GM12878 (cell line): ENCODE measurements around the gene ZBTB32. TPM values are rescaled to one million over a fixed set of nuclear protein-coding genes. Genes with fewer than 3 reads are reported as not detected.

Source experiments
- ATAC-seq: fragments of 200-7000 bp; cut with Tn5 transposase; 3 replicates; pipeline ENCODE4 v1.9.1; 2020; ENCODE audit warnings: mild to moderate bottlenecking, moderate library complexity
- BruUV-seq: library from RNA; stranded (reverse); fragments of 400-500 nt; replicated peaks from 2 replicates; lab custom pipeline; 2021; lab: Mats Ljungman, UMichigan
- CTCF ChIA-PET: fragments of 300-600 bp; sonication (Branson Sonifier 250); formaldehyde crosslinking; extraction: SDS; loops from one replicate; lab custom pipeline; 2021; ENCODE audit warnings: inconsistent platforms; lab: Yijun Ruan, JAX
- POLR2A ChIA-PET: fragments of 350-600 bp; formaldehyde crosslinking; extraction: SDS; loops from one replicate; lab custom pipeline; 2021; ENCODE audit warnings: inconsistent platforms; lab: Charles Lee
- RAD21 ChIA-PET: fragments of 300-600 bp; sonication (Branson Sonifier 250); formaldehyde crosslinking; loops from one replicate; lab custom pipeline; 2023; ENCODE audit warnings: antibody characterized with exemption; ENCODE audit not compliant: unreplicated experiment; lab: Charles Lee
- SMC1A ChIA-PET: fragments of 300-600 bp; sonication (Branson Sonifier 250); formaldehyde crosslinking; loops from one replicate; lab custom pipeline; 2023; ENCODE audit not compliant: unreplicated experiment, uncharacterized antibody; lab: Charles Lee
- DNase-seq: peaks from one replicate; pipeline ENCODE4 v3.0.0-alpha.2; 2011; ENCODE audit warnings: low read depth, low spot score
- FAIRE-seq: peaks from 3 replicates; lab custom pipeline; 2011; peaks lifted over from hg19 to GRCh38; lab: Jason Lieb, UNC
- H2AFZ ChIP-seq: 2 replicates; pipeline ENCODE4 v1.6.0; 2011; ENCODE audit warnings: low read depth, low read length, control low read depth; ENCODE audit not compliant: control insufficient read depth
- H3K27ac ChIP-seq: 2 replicates; pipeline ENCODE4 v1.5.1; 2011; ENCODE audit warnings: control low read depth; ENCODE audit not compliant: control insufficient read depth, insufficient read depth
- H3K27me3 ChIP-seq, 2 experiments: replicated peaks in 1 of 2; 2 replicates each; pipeline versions ENCODE4 v1.6.0 to v1.6.1; 2011; ENCODE audit warnings: low read length in 1 of 2; ENCODE audit not compliant: control insufficient read depth in 2 of 2, insufficient read depth in 2 of 2
- H3K36me3 ChIP-seq, 2 experiments: 2 replicates each; pipeline ENCODE4 v1.5.1; 2011; ENCODE audit warnings: low read length in 1 of 2; ENCODE audit not compliant: control insufficient read depth in 2 of 2, insufficient read depth in 2 of 2
- H3K4me1 ChIP-seq: 2 replicates; pipeline ENCODE4 v1.6.1; 2011; ENCODE audit warnings: mild to moderate bottlenecking, low read length, moderate library complexity, mixed read lengths; ENCODE audit not compliant: control insufficient read depth, insufficient read depth
- H3K4me2 ChIP-seq: 2 replicates; pipeline ENCODE4 v1.6.0; 2011; ENCODE audit warnings: control low read depth; ENCODE audit not compliant: control insufficient read depth, insufficient read depth
- H3K4me3 ChIP-seq: fragments of 200-600 bp; sonication (generic); 2 replicates; pipeline ENCODE4 v1.5.1; 2016
- H3K79me2 ChIP-seq: 2 replicates; pipeline ENCODE4 v1.6.0; 2011; ENCODE audit warnings: low read length; ENCODE audit not compliant: control insufficient read depth, insufficient read depth
- H3K9ac ChIP-seq: 2 replicates; pipeline ENCODE4 v1.8.0; 2011; ENCODE audit warnings: low read length, control low read depth, mixed read lengths; ENCODE audit not compliant: control insufficient read depth, insufficient read depth
- H3K9me3 ChIP-seq: replicated peaks from 3 replicates; pipeline ENCODE4 v1.5.1; 2011; ENCODE audit warnings: mild to moderate bottlenecking, low read length; ENCODE audit not compliant: control insufficient read depth, insufficient read depth
- H4K20me1 ChIP-seq: 2 replicates; pipeline ENCODE4 v1.6.0; 2011; ENCODE audit not compliant: control insufficient read depth, insufficient read depth
- BMI1 ChIP-seq: fragments of 450-650 bp; IDR thresholded peaks from 2 replicates; pipeline ENCODE4 v1.6.1; 2016; ENCODE audit warnings: mild to moderate bottlenecking, moderate library complexity, borderline replicate concordance
- CREM ChIP-seq: IDR thresholded peaks from 2 replicates; pipeline ENCODE4 v1.6.1; 2014; ENCODE audit warnings: antibody characterized with exemption, low read depth
- CUX1 ChIP-seq: IDR thresholded peaks from 2 replicates; pipeline ENCODE4 v1.6.1; 2012; ENCODE audit warnings: improper control_type of control experiment, low read depth, low read length; ENCODE audit not compliant: insufficient replicate concordance
- HSF1 ChIP-seq: fragments of 150-350 bp; IDR thresholded peaks from 2 replicates; pipeline ENCODE4 v1.6.1; 2014; ENCODE audit warnings: mild to moderate bottlenecking, low read depth, low read length
- NFXL1 ChIP-seq: fragments of 450-650 bp; IDR thresholded peaks from 2 replicates; pipeline ENCODE4 v1.6.1; 2017; ENCODE audit warnings: antibody characterized with exemption, mild to moderate bottlenecking, borderline replicate concordance
- RB1 ChIP-seq: fragments of 450-650 bp; formaldehyde crosslinking; IDR thresholded peaks from 2 replicates; pipeline ENCODE4 v1.6.1; 2017; ENCODE audit warnings: mild to moderate bottlenecking, borderline replicate concordance
- SIN3A ChIP-seq: IDR thresholded peaks from 2 replicates; pipeline ENCODE4 v1.6.1; 2012; ENCODE audit warnings: low read depth, low read length, improper control_type of control experiment
- SMAD5 ChIP-seq: IDR thresholded peaks from 2 replicates; pipeline ENCODE4 v1.6.1; 2016; ENCODE audit warnings: antibody characterized with exemption, low read depth
- ZNF274 ChIP-seq: IDR thresholded peaks from one replicate; pipeline ENCODE4 v1.8.0; 2011; ENCODE audit not compliant: insufficient read length, insufficient read depth
- WGBS: methylation state at CpG from one replicate; pipeline ENCODE4 v1.1.6; 2016; ENCODE audit warnings: low lambda C conversion rate; ENCODE audit not compliant: insufficient replicate concordance, insufficient coverage; ENCODE audit errors: missing lambda C conversion rate; 5-methylcytosine and 5-hydroxymethylcytosine counted together
- in situ Hi-C: fragments of 300-500 bp; cut with MboI; formaldehyde crosslinking; loops from 9 replicates; pipeline ENCODE4 v1.14.3; 2018; ENCODE audit warnings: mixed read lengths
- intact Hi-C: fragments of 100-400 bp; cut with micrococcal nuclease; formaldehyde crosslinking; loops from one replicate; pipeline ENCODE4 v1.14.2; 2022; ENCODE audit not compliant: unreplicated experiment
- polyA plus RNA-seq, 11 experiments: library from polyadenylated mRNA; depleted of rRNA in 4 of 11; unstranded in 6 of 11; stranded (reverse) in 5 of 11; fragments of >200 nt; fragmentation: Nextera tagmentation in 4 of 11; fragmentation: Illumina TruSeq in 1 of 11; extraction: Ambion mirVana in 4 of 11; extraction: Trizol in 1 of 11; gene quantifications; 1 replicate in 1 of 11; 2 replicates in 10 of 11; pipeline versions ENCODE4 v1.2.1 to v1.2.3, GENCODE V29; 2011 to 2016; ENCODE audit warnings: inconsistent platforms in 2 of 11, missing spikeins in 2 of 11, low read depth in 1 of 11
- total RNA-seq, 4 experiments: library from RNA; depleted of rRNA in 3 of 4; stranded (reverse); fragments of >200 nt in 3 of 4; fragmentation: Illumina TruSeq in 1 of 4; extraction: Trizol in 1 of 4; gene quantifications; 2 replicates each; pipeline versions ENCODE4 v1.2.1 to v1.2.3, GENCODE V29; 2013 to 2021
- TF ChIP-seq, protein P1 (sequence below): fragments of 450-650 bp; IDR thresholded peaks from 2 replicates; pipeline ENCODE4 v1.6.1; 2017; ENCODE audit warnings: antibody characterized with exemption, mild to moderate bottlenecking, moderate library complexity
- TF ChIP-seq, protein P2 (sequence below): fragments of 150-350 bp; IDR thresholded peaks from 2 replicates; pipeline ENCODE4 v1.6.1; 2016; ENCODE audit warnings: low read depth, low read length

ZBTB32 gene
- total and polyA plus RNA-seq, 10 of the 15 experiments (the other 5 are each of a cell fraction or from before 2014, with no cell fraction given), result 1.0 to 46.7 (median 16.0) TPM

GRCh38 chr19:35724560-35724959 is 20.2 kb downstream of the ZBTB32 start:
- Histone ChIP-seq H3K4me3 (no peak overlapping the region), H2AFZ (no peak overlapping the region), H4K20me1 (no peaks in the 10 kb centered on the region; the same call in 1 of the 2 replicates), H3K27ac (no peak overlapping the region), H3K9me3 (no peaks in the 10 kb centered on the region), H3K36me3 (peaks cover 27 to 42% of the 10 kb centered on the region in 2 experiments), H3K4me2 (no peak overlapping the region), H3K79me2 (peaks cover 5% of the 10 kb centered on the region), H3K9ac (no peak overlapping the region), H3K27me3 (no peaks in the 10 kb centered on the region), H3K4me1 (peaks cover 2% of the 10 kb centered on the region; the same call in 1 of the 2 replicates)
- POLR2A ChIA-PET, result no interaction called here
- CTCF ChIA-PET, result no interaction called here
- BruUV-seq, result no TSS peak
- DNase-seq (no peak), FAIRE-seq (no peak), ATAC-seq (no peak)
- WGBS, result 96% methylated on average over 12 of the region's 12 CpGs
- RAD21 ChIA-PET, result no interaction called here
- in situ Hi-C loops, result no loop called here
- SMC1A ChIA-PET, result interaction anchor here (0.8 kb wide), 1 partner anchor 30 kb away, joined by 3 read pairs; no protein-coding TSS in a partner anchor
- intact Hi-C loops, result no loop called here
- TF ChIP-seq ZNF274 (no peak), CREM (no peak), BMI1 (no peak), RB1 (no peak), HSF1 (no peak), NFXL1 (no peak), SMAD5 (no peak), SIN3A (no peak), CUX1 (no peak)
- TF ChIP-seq, protein P1, sequence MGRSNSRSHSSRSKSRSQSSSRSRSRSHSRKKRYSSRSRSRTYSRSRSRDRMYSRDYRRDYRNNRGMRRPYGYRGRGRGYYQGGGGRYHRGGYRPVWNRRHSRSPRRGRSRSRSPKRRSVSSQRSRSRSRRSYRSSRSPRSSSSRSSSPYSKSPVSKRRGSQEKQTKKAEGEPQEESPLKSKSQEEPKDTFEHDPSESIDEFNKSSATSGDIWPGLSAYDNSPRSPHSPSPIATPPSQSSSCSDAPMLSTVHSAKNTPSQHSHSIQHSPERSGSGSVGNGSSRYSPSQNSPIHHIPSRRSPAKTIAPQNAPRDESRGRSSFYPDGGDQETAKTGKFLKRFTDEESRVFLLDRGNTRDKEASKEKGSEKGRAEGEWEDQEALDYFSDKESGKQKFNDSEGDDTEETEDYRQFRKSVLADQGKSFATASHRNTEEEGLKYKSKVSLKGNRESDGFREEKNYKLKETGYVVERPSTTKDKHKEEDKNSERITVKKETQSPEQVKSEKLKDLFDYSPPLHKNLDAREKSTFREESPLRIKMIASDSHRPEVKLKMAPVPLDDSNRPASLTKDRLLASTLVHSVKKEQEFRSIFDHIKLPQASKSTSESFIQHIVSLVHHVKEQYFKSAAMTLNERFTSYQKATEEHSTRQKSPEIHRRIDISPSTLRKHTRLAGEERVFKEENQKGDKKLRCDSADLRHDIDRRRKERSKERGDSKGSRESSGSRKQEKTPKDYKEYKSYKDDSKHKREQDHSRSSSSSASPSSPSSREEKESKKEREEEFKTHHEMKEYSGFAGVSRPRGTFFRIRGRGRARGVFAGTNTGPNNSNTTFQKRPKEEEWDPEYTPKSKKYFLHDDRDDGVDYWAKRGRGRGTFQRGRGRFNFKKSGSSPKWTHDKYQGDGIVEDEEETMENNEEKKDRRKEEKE, result no peak
- TF ChIP-seq, protein P2, sequence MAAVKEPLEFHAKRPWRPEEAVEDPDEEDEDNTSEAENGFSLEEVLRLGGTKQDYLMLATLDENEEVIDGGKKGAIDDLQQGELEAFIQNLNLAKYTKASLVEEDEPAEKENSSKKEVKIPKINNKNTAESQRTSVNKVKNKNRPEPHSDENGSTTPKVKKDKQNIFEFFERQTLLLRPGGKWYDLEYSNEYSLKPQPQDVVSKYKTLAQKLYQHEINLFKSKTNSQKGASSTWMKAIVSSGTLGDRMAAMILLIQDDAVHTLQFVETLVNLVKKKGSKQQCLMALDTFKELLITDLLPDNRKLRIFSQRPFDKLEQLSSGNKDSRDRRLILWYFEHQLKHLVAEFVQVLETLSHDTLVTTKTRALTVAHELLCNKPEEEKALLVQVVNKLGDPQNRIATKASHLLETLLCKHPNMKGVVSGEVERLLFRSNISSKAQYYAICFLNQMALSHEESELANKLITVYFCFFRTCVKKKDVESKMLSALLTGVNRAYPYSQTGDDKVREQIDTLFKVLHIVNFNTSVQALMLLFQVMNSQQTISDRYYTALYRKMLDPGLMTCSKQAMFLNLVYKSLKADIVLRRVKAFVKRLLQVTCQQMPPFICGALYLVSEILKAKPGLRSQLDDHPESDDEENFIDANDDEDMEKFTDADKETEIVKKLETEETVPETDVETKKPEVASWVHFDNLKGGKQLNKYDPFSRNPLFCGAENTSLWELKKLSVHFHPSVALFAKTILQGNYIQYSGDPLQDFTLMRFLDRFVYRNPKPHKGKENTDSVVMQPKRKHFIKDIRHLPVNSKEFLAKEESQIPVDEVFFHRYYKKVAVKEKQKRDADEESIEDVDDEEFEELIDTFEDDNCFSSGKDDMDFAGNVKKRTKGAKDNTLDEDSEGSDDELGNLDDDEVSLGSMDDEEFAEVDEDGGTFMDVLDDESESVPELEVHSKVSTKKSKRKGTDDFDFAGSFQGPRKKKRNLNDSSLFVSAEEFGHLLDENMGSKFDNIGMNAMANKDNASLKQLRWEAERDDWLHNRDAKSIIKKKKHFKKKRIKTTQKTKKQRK, result no peak
